Liver (tissue), 9 donors: ENCODE measurements around the gene MATN4. TPM values are rescaled to one million over a fixed set of nuclear protein-coding genes. Genes with fewer than 3 reads are reported as not detected.

Experiments
- DNase-seq: peaks from one replicate; pipeline ENCODE4 v3.0.0-alpha.2; 2017; ENCODE audit warnings: low spot score
- H3K27ac ChIP-seq, 2 donors: one replicate each; pipeline ENCODE4 v1.7.0; 2013; ENCODE audit warnings: inconsistent platforms in 2 of 2, low read length in 2 of 2, control low read depth in 1 of 2, low read depth in 1 of 2, mild to moderate bottlenecking in 1 of 2
- H3K27me3 ChIP-seq, 4 donors: one replicate each; pipeline versions ENCODE4 v1.6.1 to v1.7.0; 2013; ENCODE audit warnings: low read length in 3 of 4, inconsistent platforms in 1 of 4, mild to moderate bottlenecking in 1 of 4, moderate library complexity in 1 of 4; ENCODE audit not compliant: control insufficient read depth in 4 of 4, insufficient read depth in 4 of 4
- H3K36me3 ChIP-seq, 4 donors: one replicate each; pipeline versions ENCODE4 v1.6.1 to v1.7.0; 2013; ENCODE audit warnings: low read length in 3 of 4, mild to moderate bottlenecking in 3 of 4, low read depth in 1 of 4, moderate library complexity in 1 of 4; ENCODE audit not compliant: control insufficient read depth in 4 of 4, insufficient read depth in 3 of 4
- H3K4me1 ChIP-seq, 4 donors: one replicate each; pipeline versions ENCODE4 v1.6.1 to v1.7.0; 2013; ENCODE audit warnings: low read length in 3 of 4, mild to moderate bottlenecking in 3 of 4, moderate library complexity in 1 of 4; ENCODE audit not compliant: control insufficient read depth in 4 of 4, insufficient read depth in 4 of 4
- H3K4me3 ChIP-seq, 3 donors: one replicate each; pipeline versions ENCODE4 v1.6.1 to v1.7.0; 2013; ENCODE audit warnings: low read length in 3 of 3, control low read depth in 1 of 3, low read depth in 1 of 3, mild to moderate bottlenecking in 1 of 3
- H3K9ac ChIP-seq, 2 donors: one replicate each; pipeline ENCODE4 v1.7.0; 2013; ENCODE audit warnings: low read length in 2 of 2, mild to moderate bottlenecking in 2 of 2, moderate library complexity in 2 of 2, control low read depth in 1 of 2, low read depth in 1 of 2
- H3K9me3 ChIP-seq, 4 donors: one replicate each; pipeline versions ENCODE4 v1.6.1 to v1.7.0; 2013; ENCODE audit warnings: low read length in 3 of 4; ENCODE audit not compliant: control insufficient read depth in 4 of 4
- ATF3 ChIP-seq: IDR thresholded peaks from 2 replicates; pipeline ENCODE4 v1.6.1; 2016; ENCODE audit warnings: antibody characterized with exemption
- CTCF ChIP-seq: fragments of 150-350 bp; IDR thresholded peaks from 2 replicates; pipeline ENCODE4 v1.5.1; 2017; ENCODE audit warnings: improper control_type of control experiment, low read depth, low read length; ENCODE audit not compliant: missing input control
- EGR1 ChIP-seq, 2 donors: IDR thresholded peaks; 2 replicates each; pipeline ENCODE4 v1.6.1; 2016 to 2018; ENCODE audit warnings: antibody characterized with exemption in 2 of 2, low read depth in 2 of 2
- FOXA1 ChIP-seq: IDR thresholded peaks from 2 replicates; pipeline ENCODE4 v1.6.1; 2016; ENCODE audit warnings: antibody characterized with exemption
- FOXA2 ChIP-seq: IDR thresholded peaks from 2 replicates; pipeline ENCODE4 v1.6.1; 2016; ENCODE audit warnings: antibody characterized with exemption
- GABPA ChIP-seq, 2 donors: IDR thresholded peaks in 1 of 2; conservative IDR thresholded peaks in 1 of 2; 2 replicates each; pipeline ENCODE4 v1.6.1; 2016; ENCODE audit warnings: antibody characterized with exemption in 2 of 2, mild to moderate bottlenecking in 1 of 2, moderate library complexity in 1 of 2
- HNF4A ChIP-seq, 2 donors: conservative IDR thresholded peaks; 2 replicates each; pipeline ENCODE4 v1.6.1; 2016; ENCODE audit warnings: antibody characterized with exemption in 2 of 2, mild to moderate bottlenecking in 2 of 2
- HNF4G ChIP-seq: IDR thresholded peaks from 2 replicates; pipeline ENCODE4 v1.6.1; 2016; ENCODE audit warnings: antibody characterized with exemption
- JUND ChIP-seq, 2 donors: IDR thresholded peaks; 2 replicates each; pipeline ENCODE4 v1.6.1; 2016; ENCODE audit warnings: antibody characterized with exemption in 2 of 2
- MAX ChIP-seq: IDR thresholded peaks from 2 replicates; pipeline ENCODE4 v1.6.1; 2016; ENCODE audit warnings: antibody characterized with exemption
- NR2F2 ChIP-seq: IDR thresholded peaks from 2 replicates; pipeline ENCODE4 v1.6.1; 2016; ENCODE audit warnings: antibody characterized with exemption
- RAD21 ChIP-seq, 2 donors: IDR thresholded peaks; 2 replicates each; pipeline ENCODE4 v1.6.1; 2016; ENCODE audit warnings: antibody characterized with exemption in 2 of 2, mild to moderate bottlenecking in 2 of 2
- REST ChIP-seq: IDR thresholded peaks from 2 replicates; pipeline ENCODE4 v1.6.1; 2016; ENCODE audit warnings: antibody characterized with exemption, mild to moderate bottlenecking
- RXRA ChIP-seq, 2 donors: IDR thresholded peaks; 2 replicates each; pipeline ENCODE4 v1.6.1; 2017 to 2018; ENCODE audit warnings: antibody characterized with exemption in 2 of 2, mild to moderate bottlenecking in 1 of 2
- SP1 ChIP-seq: IDR thresholded peaks from 2 replicates; pipeline ENCODE4 v1.6.1; 2018; ENCODE audit warnings: antibody characterized with exemption, mild to moderate bottlenecking
- TAF1 ChIP-seq: conservative IDR thresholded peaks from 2 replicates; pipeline ENCODE4 v1.6.1; 2016; ENCODE audit warnings: antibody characterized with exemption, mild to moderate bottlenecking
- YY1 ChIP-seq: IDR thresholded peaks from 2 replicates; pipeline ENCODE4 v1.6.1; 2016; ENCODE audit warnings: antibody characterized with exemption, mild to moderate bottlenecking
- ZBTB33 ChIP-seq: IDR thresholded peaks from 2 replicates; pipeline ENCODE4 v1.6.1; 2016; ENCODE audit warnings: antibody characterized with exemption
- WGBS: extraction: QIAGEN DNeasy Blood & Tissue Kit; methylation state at CpG from one replicate; pipeline ENCODE4 v1.1.7; 2013; 5-methylcytosine and 5-hydroxymethylcytosine counted together
- polyA plus RNA-seq, 2 donors: library from polyadenylated mRNA; stranded (reverse) in 1 of 2; unstranded in 1 of 2; fragments of 200-250 nt in 1 of 2; fragments of >200 nt in 1 of 2; fragmentation: Nextera tagmentation in 1 of 2; extraction: Ambion mirVana in 1 of 2; gene quantifications; one replicate each; pipeline versions ENCODE4 v1.2.1 to v1.2.3, GENCODE V29; 2013 to 2015
- total RNA-seq, 2 donors: library from RNA; depleted of rRNA; stranded (reverse); fragments of >200 nt; gene quantifications; one replicate each; pipeline ENCODE4 v1.2.3, GENCODE V29; 2014
- donor health status: healthy.
- donor health status: healthy.
- donor health status: healthy.
- donor health status: healthy.
- donor health status: healthy.

Gene MATN4
- total and polyA plus RNA-seq, 4 donors: 0.05 TPM; not detected in 3

GRCh38 chr20:45258259-45258658 is 49.8 kb downstream of the MATN4 start:
- Histone ChIP-seq H3K4me1 (peaks cover 2 to 22% (median 16%) of the 10 kb centered on the region in 4 donors), H3K27ac (no peak overlapping the region), H3K36me3 (no peaks in the 10 kb centered on the region), H3K4me3 (no peak overlapping the region), H3K27me3 (no peaks in the 10 kb centered on the region), H3K9ac (no peak overlapping the region), H3K9me3 (no peaks in the 10 kb centered on the region)
- no peak for DNase-seq
- 95% methylated on average over 3 of the region's 3 CpGs for WGBS
- no peak for TF ChIP-seq HNF4G
- no peak for TF ChIP-seq FOXA2
- TF ChIP-seq HNF4A (conservative IDR thresholded peaks at IDR 0.05): no peak
- TF ChIP-seq GABPA (IDR thresholded peaks at IDR 0.05 in 1 of 2, conservative IDR thresholded peaks at IDR 0.05 in 1 of 2): no peak
- TF ChIP-seq RXRA (IDR thresholded peaks at IDR 0.05): no peak
- no peak for TF ChIP-seq JUND (IDR thresholded peaks at IDR 0.05)
- no peak for TF ChIP-seq ZBTB33
- TF ChIP-seq RAD21 (IDR thresholded peaks at IDR 0.05): no peak
- TF ChIP-seq ATF3: no peak
- TF ChIP-seq NR2F2: no peak
- TF ChIP-seq EGR1 (IDR thresholded peaks at IDR 0.05; ENCODE audit: low read depth in 2 of 2): no peak
- no peak for TF ChIP-seq FOXA1
- no peak for TF ChIP-seq YY1
- TF ChIP-seq CTCF: no peak
- no peak for TF ChIP-seq REST
- no peak for TF ChIP-seq MAX
- no peak for TF ChIP-seq TAF1
- TF ChIP-seq SP1: no peak

GRCh38 chr20:45257711-45258110 is 50.4 kb downstream of the MATN4 start:
- Histone ChIP-seq H3K27ac (no peak overlapping the region), H3K9ac (no peak overlapping the region), H3K4me1 (peaks cover 2 to 27% (median 16%) of the 10 kb centered on the region in 4 donors), H3K4me3 (no peak overlapping the region), H3K9me3 (no peaks in the 10 kb centered on the region), H3K27me3 (no peaks in the 10 kb centered on the region), H3K36me3 (no peaks in the 10 kb centered on the region)
- 93% methylated on average over 7 of the region's 7 CpGs for WGBS
- TF ChIP-seq SP1 (no peak), ATF3 (no peak), NR2F2 (no peak), EGR1 (IDR thresholded peaks at IDR 0.05; ENCODE audit: low read depth in 2 of 2) (no peak), CTCF (no peak), MAX (no peak), HNF4A (conservative IDR thresholded peaks at IDR 0.05) (no peak), FOXA2 (no peak)
- no peak for DNase-seq
